K562 (cell line): Measurements from ENCODE around the gene NECTIN2. TPM values are rescaled to one million over a fixed set of nuclear protein-coding genes. Genes with fewer than 3 reads are reported as not detected.

Experiments
- ATAC-seq: fragments of 200-7000 bp; cut with Tn5 transposase; 3 replicates; pipeline ENCODE4 v1.9.1; 2020; ENCODE audit warnings: moderate library complexity
- BruUV-seq: library from RNA; stranded (reverse); fragments of 400-500 nt; replicated peaks from 2 replicates; lab custom pipeline; 2021; lab: Mats Ljungman, UMichigan
- CTCF ChIA-PET: fragments of 300-600 bp; formaldehyde crosslinking; extraction: SDS; loops from one replicate; lab custom pipeline; 2021; ENCODE audit warnings: low intra/inter-chr PET ratio; lab: Yijun Ruan, JAX
- POLR2A ChIA-PET: fragments of 300-600, 350-650 bp; sonication (Branson Sonifier 250); formaldehyde crosslinking; extraction: SDS; loops from one replicate; lab custom pipeline; 2021; ENCODE audit warnings: antibody characterized with exemption, inconsistent platforms; lab: Yijun Ruan, JAX
- DNase-seq, 4 experiments: peaks; one replicate each; pipeline versions ENCODE4 v3.0.0 to v3.0.0-alpha.2; 2011 to 2018; ENCODE audit warnings: low spot score in 3 of 4, mixed read lengths in 3 of 4; ENCODE audit errors: extremely low read depth in 1 of 4
- FAIRE-seq: peaks from 2 replicates; lab custom pipeline; 2011; peaks lifted over from hg19 to GRCh38; lab: Jason Lieb, UNC
- H2AFZ ChIP-seq: 2 replicates; pipeline ENCODE4 v1.6.0; 2011; ENCODE audit warnings: low read depth, low read length, control low read depth, inconsistent platforms
- H3K27ac ChIP-seq: fragments of 200-600 bp; 3 replicates; pipeline ENCODE4 v1.8.0; 2011; ENCODE audit warnings: low read depth, mild to moderate bottlenecking, control low read depth, inconsistent platforms, low read length, moderate library complexity, mixed read lengths; ENCODE audit errors: extremely low read depth
- H3K27me3 ChIP-seq, 2 experiments: fragments of 300-600 bp in 1 of 2; 2 replicates in 1 of 2; 3 replicates in 1 of 2; pipeline versions ENCODE4 v1.6.0 to v1.8.0; 2011; ENCODE audit warnings: inconsistent platforms in 2 of 2, low read length in 2 of 2, mild to moderate bottlenecking in 1 of 2, mixed read lengths in 1 of 2, moderate library complexity in 1 of 2; ENCODE audit not compliant: control insufficient read depth in 2 of 2, insufficient read depth in 2 of 2
- H3K36me3 ChIP-seq: fragments of 300-600 bp; 3 replicates; pipeline ENCODE4 v1.8.0; 2011; ENCODE audit warnings: mild to moderate bottlenecking, low read length, inconsistent platforms; ENCODE audit not compliant: control insufficient read depth, insufficient read depth
- H3K4me1 ChIP-seq, 2 experiments: fragments of 200-600 bp in 1 of 2; replicated peaks in 1 of 2; 2 replicates in 1 of 2; 3 replicates in 1 of 2; pipeline versions ENCODE4 v1.5.1 to v1.8.0; 2011; ENCODE audit warnings: inconsistent platforms in 2 of 2, low read length in 2 of 2, mild to moderate bottlenecking in 1 of 2, mixed read lengths in 1 of 2, moderate library complexity in 1 of 2; ENCODE audit not compliant: control insufficient read depth in 2 of 2, insufficient read depth in 2 of 2
- H3K4me2 ChIP-seq: 2 replicates; pipeline ENCODE4 v1.6.1; 2011; ENCODE audit warnings: low read length, control low read depth, inconsistent platforms, mixed read lengths; ENCODE audit not compliant: insufficient read depth
- H3K4me3 ChIP-seq: fragments of 200-600 bp; sonication (generic), shearing (Covaris generic); 2 replicates; pipeline ENCODE4 v1.5.1; 2016; ENCODE audit warnings: control low read depth, inconsistent platforms
- H3K79me2 ChIP-seq: fragments of 200-600 bp; 3 replicates; pipeline ENCODE4 v1.8.0; 2011; ENCODE audit warnings: low read length, inconsistent platforms; ENCODE audit not compliant: control insufficient read depth, insufficient read depth
- H3K9ac ChIP-seq, 2 experiments: 2 replicates each; pipeline versions ENCODE4 v1.6.0 to v1.6.1; 2011; ENCODE audit warnings: low read depth in 2 of 2, low read length in 2 of 2, control low read depth in 1 of 2, inconsistent platforms in 1 of 2, mild to moderate bottlenecking in 1 of 2, mixed read lengths in 1 of 2; ENCODE audit not compliant: insufficient read depth in 1 of 2
- H3K9me1 ChIP-seq: one replicate; pipeline ENCODE4 v1.6.0; 2011; ENCODE audit warnings: inconsistent platforms, mild to moderate bottlenecking, low read length, moderate library complexity; ENCODE audit not compliant: control insufficient read depth, insufficient read depth
- H3K9me3 ChIP-seq: replicated peaks from 2 replicates; pipeline ENCODE4 v1.5.1; 2011; ENCODE audit warnings: low read depth, low read length, inconsistent platforms; ENCODE audit not compliant: control insufficient read depth, insufficient read depth
- H4K20me1 ChIP-seq: replicated peaks from 2 replicates; pipeline ENCODE4 v1.6.1; 2011; ENCODE audit warnings: low read length, inconsistent platforms, mixed read lengths; ENCODE audit not compliant: control insufficient read depth, insufficient read depth
- CREB1 ChIP-seq, 2 experiments: sonication (generic) in 1 of 2; formaldehyde crosslinking in 1 of 2; IDR thresholded peaks; 2 replicates each; pipeline versions ENCODE4 v1.6.1 to v1.8.0; 2012 to 2022; ENCODE audit warnings: inconsistent platforms in 1 of 2, mild to moderate bottlenecking in 1 of 2, missing genetic modification reagents in 1 of 2, moderate library complexity in 1 of 2
- E2F5 ChIP-seq: sonication (generic); formaldehyde crosslinking; IDR thresholded peaks from 2 replicates; pipeline ENCODE4 v1.8.0; 2022; ENCODE audit warnings: mild to moderate bottlenecking, missing genetic modification reagents
- KDM4B ChIP-seq, 2 experiments: fragments of 450-650 bp in 1 of 2; sonication (generic) in 1 of 2; IDR thresholded peaks; 2 replicates each; pipeline ENCODE4 v1.6.1; 2016 to 2017; ENCODE audit warnings: borderline replicate concordance in 2 of 2, antibody characterized with exemption in 1 of 2, low read depth in 1 of 2, mild to moderate bottlenecking in 1 of 2
- KLF16 ChIP-seq: IDR thresholded peaks from 2 replicates; pipeline ENCODE4 v1.6.1; 2016; ENCODE audit warnings: antibody characterized with exemption
- PCBP1 ChIP-seq: fragments of 200-400 bp; formaldehyde crosslinking; IDR thresholded peaks from 2 replicates; pipeline ENCODE4 v1.6.1; 2018; ENCODE audit warnings: mild to moderate bottlenecking, low read depth, low read length; ENCODE audit not compliant: poor library complexity, severe bottlenecking
- POLR2A ChIP-seq: fragments of 450-650 bp; conservative IDR thresholded peaks from 2 replicates; pipeline ENCODE4 v1.6.1; 2016
- POLR2G ChIP-seq: fragments of 200-400 bp; formaldehyde crosslinking; IDR thresholded peaks from 2 replicates; pipeline ENCODE4 v1.6.1; 2017; ENCODE audit warnings: low read depth, mild to moderate bottlenecking, antibody characterized with exemption, low read length, moderate library complexity
- PRMT5 ChIP-seq: sonication (generic); formaldehyde crosslinking; IDR thresholded peaks from 2 replicates; pipeline ENCODE4 v1.5.0; 2020; ENCODE audit warnings: missing genetic modification reagents
- RBFOX2 ChIP-seq: fragments of 200-400 bp; formaldehyde crosslinking; IDR thresholded peaks from 2 replicates; pipeline ENCODE4 v1.6.1; 2017; ENCODE audit warnings: low read depth, mild to moderate bottlenecking, low read length, moderate library complexity
- ZBTB33 ChIP-seq: sonication (generic); formaldehyde crosslinking; IDR thresholded peaks from 2 replicates; pipeline ENCODE4 v1.8.1; 2023; ENCODE audit warnings: mild to moderate bottlenecking, missing genetic modification reagents
- ZNF512 ChIP-seq: IDR thresholded peaks from 2 replicates; pipeline ENCODE4 v1.6.1; 2016; ENCODE audit warnings: missing genetic modification characterization, missing compliant biosample characterization
- WGBS: fragments of 100-300 bp; shearing (Covaris generic); methylation state at CpG from one replicate; pipeline ENCODE4 v1.1.6; 2016; ENCODE audit warnings: low coverage, mixed read lengths; ENCODE audit not compliant: insufficient coverage; ENCODE audit errors: missing lambda C conversion rate; 5-methylcytosine and 5-hydroxymethylcytosine counted together
- in situ Hi-C: fragments of 300-500 bp; cut with MboI; formaldehyde crosslinking; loops from 4 replicates; pipeline ENCODE4 v1.15.0; 2018; ENCODE audit warnings: inconsistent platforms, mixed read lengths
- intact Hi-C: fragments of 100-400 bp; cut with micrococcal nuclease; formaldehyde crosslinking; loops from 2 replicates; pipeline ENCODE4 v1.14.2; 2022
- polyA plus RNA-seq, 8 experiments: library from polyadenylated mRNA; depleted of rRNA in 4 of 8; stranded (reverse) in 5 of 8; unstranded in 3 of 8; fragments of >200 nt; fragmentation: Nextera tagmentation in 2 of 8; fragmentation: Illumina TruSeq in 1 of 8; extraction: Ambion mirVana in 2 of 8; extraction: Trizol in 1 of 8; gene quantifications; 2 replicates each; pipeline versions ENCODE4 v1.2.1 to v1.2.3, GENCODE V29; 2011 to 2014; ENCODE audit warnings: inconsistent platforms in 1 of 8, missing spikeins in 1 of 8
- total RNA-seq, 7 experiments: library from RNA; depleted of rRNA in 6 of 7; stranded (reverse); fragments of >200 nt in 6 of 7; fragmentation: Illumina TruSeq in 2 of 7; extraction: Trizol in 2 of 7; gene quantifications; 2 replicates each; pipeline versions ENCODE4 v1.2.1 to v1.2.3, GENCODE V29; 2011 to 2021; ENCODE audit warnings: low replicate concordance in 1 of 7

Gene NECTIN2
- total and polyA plus RNA-seq, 9 of the 15 experiments (the other 6 are each of a cell fraction or from before 2014, with no cell fraction given), result 3.9 to 94.9 (median 34.9) TPM

- TF ChIP-seq KLF16 (no peak), ZNF512 (no peak), KDM4B (IDR thresholded peaks at IDR 0.05; ENCODE audit: borderline replicate concordance in 2 of 2, low read depth in 1 of 2) (no peak)
These were observed 48.8 kb downstream of the NECTIN2 start (continued) for GRCh38 chr19:44894946-44895345.

- DNase-seq (no peak), FAIRE-seq (no peak), ATAC-seq (no peak)
- Histone ChIP-seq H3K4me1 (peaks cover 0 to 32% of the 10 kb centered on the region in 2 experiments; a peak in 3 of 5 replicates), H3K9me1 (peaks cover 3% of the 10 kb centered on the region), H3K9ac (peak overlapping the region in 1 of 2 experiments; percentile 71; a peak in 1 of 4 replicates), H4K20me1 (peaks cover 3% of the 10 kb centered on the region; the same call in 1 of the 2 replicates), H3K4me3 (no peak overlapping the region), H3K9me3 (no peaks in the 10 kb centered on the region), H3K4me2 (no peak overlapping the region), H3K27ac (no peak overlapping the region), H2AFZ (no peak overlapping the region), H3K36me3 (peaks cover 93% of the 10 kb centered on the region), H3K27me3 (no peaks in the 10 kb centered on the region), H3K79me2 (peaks cover 44% of the 10 kb centered on the region)
- POLR2A ChIA-PET, result interaction anchor here (0.7 to 1.2 kb wide), 4 partner anchors 14 to 203 kb away, joined by 3 to 5 read pairs (median 4); partner anchors contain the start of gene CLPTM1
- in situ Hi-C loops (loop anchor here (10.0 kb wide), 1 partner anchor 157 kb away; no protein-coding TSS in a partner anchor), intact Hi-C loops (no loop called here)
- TF ChIP-seq E2F5 (CRISPR knock-in tag) (no peak), POLR2A (peak; percentile 15; the same call in 1 of the 2 replicates), ZBTB33 (CRISPR knock-in tag) (no peak), RBFOX2 (peak; percentile 73), PRMT5 (CRISPR knock-in tag) (no peak), CREB1 (IDR thresholded peaks at IDR 0.05) (no peak), CREB1 (CRISPR knock-in tag; IDR thresholded peaks at IDR 0.05) (no peak), PCBP1 (no peak), POLR2G (peak; percentile 56; the same call in 1 of the 2 replicates)
- BruUV-seq, result no TSS peak
- WGBS, result 89% methylated on average over 4 of the region's 8 CpGs
- CTCF ChIA-PET, result no interaction called here
These were observed 51.7 kb downstream of the NECTIN2 start for GRCh38 chr19:44897835-44898234.
